PC-3 (cell line): Measurements from ENCODE around the gene PGP. TPM values are rescaled to one million over a fixed set of nuclear protein-coding genes. Genes with fewer than 3 reads are reported as not detected.
A peak's percentile ranks its signal among the peaks of the same experiment; 100 is the strongest.

Experiments
- ATAC-seq: fragments of 200-7000 bp; cut with Tn5 transposase; 2 replicates; pipeline ENCODE4 v1.9.1; 2020; ENCODE audit warnings: mild to moderate bottlenecking, moderate library complexity
- BruUV-seq: library from RNA; stranded (reverse); fragments of 400-500 nt; replicated peaks from 2 replicates; lab custom pipeline; 2021; lab: Mats Ljungman, UMichigan
- CTCF ChIA-PET: fragments of 300-600 bp; sonication (Branson Sonifier 250); formaldehyde crosslinking; loops from one replicate; lab custom pipeline; 2022; ENCODE audit warnings: antibody characterized with exemption; lab: Charles Lee
- POLR2A ChIA-PET: fragments of 300-600 bp; sonication (Branson Sonifier 250); formaldehyde crosslinking; loops from one replicate; lab custom pipeline; 2022; ENCODE audit warnings: antibody characterized with exemption; ENCODE audit not compliant: unreplicated experiment; lab: Charles Lee
- DNase-seq: peaks from one replicate; pipeline ENCODE4 v3.0.0-alpha.2; 2015
- H2AFZ ChIP-seq: fragments of 300-600 bp; sonication (generic); 2 replicates; pipeline ENCODE4 v1.6.0; 2016; ENCODE audit warnings: antibody characterized with exemption, low read length
- H3F3A ChIP-seq: fragments of 300-600 bp; sonication (generic); one replicate; pipeline ENCODE4 v1.6.0; 2017; ENCODE audit warnings: antibody characterized with exemption, low read length, control low read depth, mild to moderate bottlenecking; ENCODE audit not compliant: unreplicated experiment
- H3K27ac ChIP-seq: fragments of 300-600 bp; sonication (generic); 2 replicates; pipeline ENCODE4 v1.5.1; 2016; ENCODE audit warnings: mild to moderate bottlenecking, low read length
- H3K27me3 ChIP-seq: fragments of 300-600 bp; sonication (generic); 2 replicates; pipeline ENCODE4 v1.6.1; 2016; ENCODE audit warnings: low read length, mixed read lengths
- H3K36me3 ChIP-seq: fragments of 300-600 bp; sonication (generic); 2 replicates; pipeline ENCODE4 v1.6.1; 2016; ENCODE audit warnings: low read depth, mixed run types, low read length, mixed read lengths
- H3K4me1 ChIP-seq: fragments of 300-600 bp; sonication (generic); 2 replicates; pipeline ENCODE4 v1.5.1; 2016; ENCODE audit warnings: low read length; ENCODE audit not compliant: insufficient read depth
- H3K4me2 ChIP-seq: fragments of 300-600 bp; sonication (generic); 2 replicates; pipeline ENCODE4 v1.6.0; 2016; ENCODE audit warnings: low read length
- H3K4me3 ChIP-seq: fragments of 300-600 bp; sonication (generic); 2 replicates; pipeline ENCODE4 v1.5.1; 2016; ENCODE audit warnings: mild to moderate bottlenecking, low read length, mixed read lengths
- H3K79me2 ChIP-seq: fragments of 300-600 bp; sonication (generic); 2 replicates; pipeline ENCODE4 v1.6.1; 2017; ENCODE audit warnings: low read length, mixed read lengths
- H3K9ac ChIP-seq: fragments of 300-600 bp; sonication (generic); 2 replicates; pipeline ENCODE4 v1.6.0; 2016; ENCODE audit warnings: mild to moderate bottlenecking, low read length
- H3K9me2 ChIP-seq: fragments of 300-600 bp; sonication (generic); replicated peaks from 2 replicates; pipeline ENCODE4 v1.6.1; 2016; ENCODE audit warnings: mixed run types, low read length, mixed read lengths
- H3K9me3 ChIP-seq: fragments of 300-600 bp; sonication (generic); 2 replicates; pipeline ENCODE4 v1.6.1; 2016; ENCODE audit warnings: low read length, mixed read lengths
- H4K20me1 ChIP-seq: fragments of 300-600 bp; sonication (generic); 2 replicates; pipeline ENCODE4 v1.6.1; 2016; ENCODE audit warnings: low read length, mixed read lengths
- EZH2 ChIP-seq: fragments of 300-600 bp; sonication (generic); IDR thresholded peaks from one replicate; pipeline ENCODE4 v1.6.1; 2017; ENCODE audit warnings: antibody characterized with exemption, mild to moderate bottlenecking, low read length; ENCODE audit not compliant: unreplicated experiment
- EZH2phosphoT487 ChIP-seq: fragments of 300-600 bp; sonication (generic); IDR thresholded peaks from 2 replicates; pipeline ENCODE4 v1.6.1; 2018; ENCODE audit warnings: mild to moderate bottlenecking, antibody characterized with exemption, low read length, borderline replicate concordance
- intact Hi-C: fragments of 100-400 bp; cut with micrococcal nuclease; formaldehyde crosslinking; loops from 2 replicates; pipeline ENCODE4 v1.9.0; 2023
- total RNA-seq: library from RNA; depleted of rRNA; stranded (reverse); fragments of >200 nt; gene quantifications from 2 replicates; pipeline ENCODE4 v1.2.3, GENCODE V29; 2014
- TF ChIP-seq, protein P1 (sequence below): fragments of 300-600 bp; sonication (generic); conservative IDR thresholded peaks from 2 replicates; pipeline ENCODE4 v1.5.1; 2017; ENCODE audit warnings: antibody characterized with exemption, low read depth, mild to moderate bottlenecking, low read length

The PGP gene
- total RNA-seq, 1 experiment from 2014 or later = 46.0 TPM

- H3K9me3 ChIP-seq = no peaks in the 10 kb centered on the region
- ATAC-seq = no peak
- no peaks in the 10 kb centered on the region for H3F3A ChIP-seq
- intact Hi-C loops = no loop called here
- H3K79me2 ChIP-seq = peaks cover 27% of the 10 kb centered on the region
- no peaks in the 10 kb centered on the region for H3K27me3 ChIP-seq
- CTCF ChIA-PET = no interaction called here
- DNase-seq = no peak
- no peak overlapping the region for H3K4me3 ChIP-seq
- H3K4me1 ChIP-seq = peaks cover 13% of the 10 kb centered on the region
- no peak overlapping the region for H2AFZ ChIP-seq
- H3K27ac ChIP-seq = no peak overlapping the region
- POLR2A ChIA-PET = no interaction called here
- TF ChIP-seq EZH2phosphoT487 (no peak), EZH2 (no peak)
- TF ChIP-seq, protein P1, sequence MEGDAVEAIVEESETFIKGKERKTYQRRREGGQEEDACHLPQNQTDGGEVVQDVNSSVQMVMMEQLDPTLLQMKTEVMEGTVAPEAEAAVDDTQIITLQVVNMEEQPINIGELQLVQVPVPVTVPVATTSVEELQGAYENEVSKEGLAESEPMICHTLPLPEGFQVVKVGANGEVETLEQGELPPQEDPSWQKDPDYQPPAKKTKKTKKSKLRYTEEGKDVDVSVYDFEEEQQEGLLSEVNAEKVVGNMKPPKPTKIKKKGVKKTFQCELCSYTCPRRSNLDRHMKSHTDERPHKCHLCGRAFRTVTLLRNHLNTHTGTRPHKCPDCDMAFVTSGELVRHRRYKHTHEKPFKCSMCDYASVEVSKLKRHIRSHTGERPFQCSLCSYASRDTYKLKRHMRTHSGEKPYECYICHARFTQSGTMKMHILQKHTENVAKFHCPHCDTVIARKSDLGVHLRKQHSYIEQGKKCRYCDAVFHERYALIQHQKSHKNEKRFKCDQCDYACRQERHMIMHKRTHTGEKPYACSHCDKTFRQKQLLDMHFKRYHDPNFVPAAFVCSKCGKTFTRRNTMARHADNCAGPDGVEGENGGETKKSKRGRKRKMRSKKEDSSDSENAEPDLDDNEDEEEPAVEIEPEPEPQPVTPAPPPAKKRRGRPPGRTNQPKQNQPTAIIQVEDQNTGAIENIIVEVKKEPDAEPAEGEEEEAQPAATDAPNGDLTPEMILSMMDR = no peak
- H3K4me2 ChIP-seq = no peak overlapping the region
- no peaks in the 10 kb centered on the region for H3K9me2 ChIP-seq
- no peak overlapping the region for H3K9ac ChIP-seq
- H4K20me1 ChIP-seq = peaks cover 12% of the 10 kb centered on the region
- no TSS peak for BruUV-seq
- H3K36me3 ChIP-seq = no peaks in the 10 kb centered on the region
Observed at GRCh38 chr16:2216330-2216729, 1.7 kb upstream of the PGP start.

DNA sequence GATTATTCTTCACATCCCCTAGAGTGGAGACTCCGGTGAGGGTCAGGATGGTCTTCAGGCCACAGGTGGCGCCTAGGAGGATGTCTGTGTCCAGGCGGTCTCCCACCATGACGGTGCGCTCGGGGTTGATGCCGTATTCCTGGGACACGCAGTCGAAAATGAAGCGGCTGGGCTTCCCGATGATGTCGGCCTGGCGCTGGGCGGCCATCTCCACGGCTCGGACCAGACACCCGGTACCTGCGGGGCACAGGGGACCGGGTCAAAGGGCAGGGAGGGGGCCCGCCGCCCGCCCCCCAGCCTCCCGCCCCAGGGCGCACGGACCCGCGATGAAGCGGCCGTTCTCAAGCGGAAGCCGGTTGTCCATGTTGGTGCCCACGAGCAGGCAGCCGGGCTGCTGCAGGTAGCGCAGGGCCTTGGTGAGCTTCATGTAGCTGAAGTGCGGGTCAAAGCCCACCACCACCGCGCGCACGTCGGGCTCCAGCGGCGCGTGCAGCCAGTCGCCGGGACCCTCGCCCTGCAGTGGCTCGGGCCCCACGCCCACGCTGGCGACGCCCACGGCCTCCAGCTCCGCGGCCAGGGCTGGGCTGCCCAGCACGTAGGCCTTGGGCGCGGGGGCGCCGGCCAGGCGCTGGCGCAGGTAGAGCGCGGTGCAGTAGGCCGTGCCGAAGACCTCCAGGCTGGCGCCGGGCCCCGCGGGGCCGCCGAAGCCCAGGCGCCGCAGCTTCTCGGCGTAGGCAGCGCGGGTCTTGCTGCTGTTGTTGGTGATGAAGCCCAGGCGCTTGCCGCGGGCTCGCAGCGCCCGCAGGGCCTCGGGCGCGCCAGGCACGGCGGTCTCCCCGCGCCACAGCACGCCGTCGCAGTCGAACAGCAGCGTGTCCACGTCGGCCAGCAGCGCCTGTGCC lies 572 bp downstream of the PGP start:
- Histone ChIP-seq H3K79me2 (peaks cover 27% of the 10 kb centered on the region), H4K20me1 (peaks cover 12% of the 10 kb centered on the region), H3K4me2 (peak overlapping the region; percentile 100), H3F3A (no peaks in the 10 kb centered on the region), H3K27ac (0 out of 2 replicates have a peak overlapping the region, but pooled peaks have one; percentile 23), H3K9me3 (no peaks in the 10 kb centered on the region), H3K4me3 (peak overlapping the region; percentile 92), H2AFZ (no peak overlapping the region), H3K4me1 (peaks cover 13% of the 10 kb centered on the region), H3K36me3 (no peaks in the 10 kb centered on the region), H3K9me2 (no peaks in the 10 kb centered on the region), H3K9ac (peak overlapping the region; percentile 80), H3K27me3 (no peaks in the 10 kb centered on the region)
- intact Hi-C loops = loop anchor here (2.0 kb wide), 1 partner anchor 59 kb away; the partner anchor contains the start of gene TRAF7
- POLR2A ChIA-PET = interaction anchor here (1.0 kb wide), 1 partner anchor 38 kb away, joined by 7 read pairs; the partner anchor contains the start of gene ECI1
- CTCF ChIA-PET = interaction anchor here (0.5 to 0.8 kb wide), 2 partner anchors 12 to 429 kb away, joined by 3 read pairs; no protein-coding TSS in a partner anchor
- BruUV-seq = no TSS peak
- no peak for DNase-seq
- TF ChIP-seq, protein P1 = no peak
- no peak for TF ChIP-seq EZH2
- no peak for TF ChIP-seq EZH2phosphoT487
- ATAC-seq = no peak
